ENCODE results near the gene SH2D1B. TPM values are rescaled to one million over a fixed set of nuclear protein-coding genes. Genes with fewer than 3 reads are reported as not detected.
"Not testable (repeated sequence)": the region's sequence is repeated elsewhere in the genome, so short reads cannot be mapped to it uniquely, and the experiment has no call there.

The SH2D1B gene
- not detected for polyA plus RNA-seq (2012; ENCODE audit: low read depth, missing spikeins)

DNA sequence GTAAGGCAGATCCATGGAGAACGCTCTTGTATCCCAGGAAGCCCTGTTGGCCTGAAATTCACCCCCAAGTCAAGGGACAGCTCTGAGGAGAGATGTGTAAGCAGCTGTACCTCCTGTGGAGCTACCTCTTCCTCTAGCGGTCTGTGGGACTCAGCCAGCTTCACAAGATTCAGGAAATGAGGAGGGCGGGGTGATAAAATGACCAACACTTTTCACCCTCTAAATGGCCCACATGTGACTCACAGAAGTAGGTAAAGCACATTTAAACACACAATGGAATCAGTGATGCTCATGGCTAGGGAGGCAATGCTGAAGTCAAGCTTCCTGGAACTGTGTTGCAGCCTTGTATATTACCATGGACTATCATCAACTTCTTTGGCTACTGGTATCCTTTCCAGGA, at the start of gene SH2D1B:
Gene SH2D1B (minus strand): TSS at position 135 of the 400 bp plus-strand sequence. CDS start 120 bp downstream, at position 15.
- no peak for TF ChIP-seq POLR2AphosphoS5 (IDR thresholded peaks at IDR 0.05; ENCODE audit: low read depth, low read length)
- TF ChIP-seq PAX5 (IDR thresholded peaks at IDR 0.05; ENCODE audit: insufficient read depth, low read length, severe bottlenecking): no peak
- TF ChIP-seq POLR2A (IDR thresholded peaks at IDR 0.05; ENCODE audit: low read depth, low read length): no peak
- TF ChIP-seq SPI1 (IDR thresholded peaks at IDR 0.05; ENCODE audit: low read depth, low read length): no peak
- no peak for TF ChIP-seq POU2F2 (IDR thresholded peaks at IDR 0.05; ENCODE audit: low read depth, low read length)
- no peak for TF ChIP-seq TAF1 (IDR thresholded peaks at IDR 0.05; ENCODE audit: low read depth, low read length)

DNA sequence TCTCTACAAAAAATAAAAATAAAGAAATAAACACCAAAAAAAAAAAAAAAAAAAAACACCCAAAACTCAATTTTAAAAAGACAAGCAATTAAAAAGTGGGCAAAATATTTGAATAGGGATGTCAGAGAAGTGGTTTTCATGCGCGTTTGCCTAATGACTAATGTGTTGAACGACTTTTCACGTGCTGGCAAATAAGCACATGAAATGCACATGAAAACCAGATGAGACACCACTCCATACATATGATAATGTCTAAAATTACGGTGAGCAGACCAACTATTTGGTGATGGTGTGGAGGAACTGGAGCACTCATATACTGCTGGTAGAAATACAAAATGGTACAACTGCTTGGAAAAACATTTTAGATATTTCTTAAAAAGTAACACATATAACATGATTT, 46.3 kb upstream of the SH2D1B start:
- FAIRE-seq (no peak), DNase-seq (ENCODE audit: insufficient read length, low spot score) (no peak)
- no peak for TF ChIP-seq POLR2A (IDR thresholded peaks at IDR 0.05; ENCODE audit: low read depth, low read length)
- no peak for TF ChIP-seq POU2F2 (IDR thresholded peaks at IDR 0.05; ENCODE audit: low read depth, low read length)
- TF ChIP-seq PAX5 (IDR thresholded peaks at IDR 0.05; ENCODE audit: insufficient read depth, low read length, severe bottlenecking): no peak
- no peak for TF ChIP-seq SPI1 (IDR thresholded peaks at IDR 0.05; ENCODE audit: low read depth, low read length)
- no peak for TF ChIP-seq TAF1 (IDR thresholded peaks at IDR 0.05; ENCODE audit: low read depth, low read length)
- no peak for TF ChIP-seq POLR2AphosphoS5 (IDR thresholded peaks at IDR 0.05; ENCODE audit: low read depth, low read length)

More for the DNA sequence above, at the start of gene SH2D1B:
- FAIRE-seq (no peak), DNase-seq (ENCODE audit: insufficient read length, low spot score) (no peak)

DNA sequence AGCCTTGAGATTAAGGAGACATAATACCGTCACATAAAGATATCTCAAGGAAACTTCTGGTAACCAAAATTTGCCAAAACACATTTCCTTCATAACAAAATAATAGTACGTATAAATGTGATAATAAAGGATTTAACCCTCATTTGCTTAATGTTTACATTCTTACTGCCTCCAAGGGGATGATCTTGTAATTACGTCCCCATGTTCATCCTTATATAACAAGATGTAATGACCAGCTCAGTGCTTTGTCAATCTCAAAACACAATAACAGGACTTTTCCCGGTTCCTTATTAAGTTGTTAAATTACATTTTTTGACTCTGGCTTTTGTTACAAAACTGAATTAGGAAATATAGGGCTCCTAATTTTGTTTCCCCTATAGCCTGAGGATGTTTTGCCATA, 44.4 kb upstream of the SH2D1B start:
- TF ChIP-seq POU2F2 (IDR thresholded peaks at IDR 0.05; ENCODE audit: low read depth, low read length) (no peak), POLR2A (IDR thresholded peaks at IDR 0.05; ENCODE audit: low read depth, low read length) (no peak), SPI1 (IDR thresholded peaks at IDR 0.05; ENCODE audit: low read depth, low read length) (no peak), PAX5 (IDR thresholded peaks at IDR 0.05; ENCODE audit: insufficient read depth, low read length, severe bottlenecking) (no peak), POLR2AphosphoS5 (IDR thresholded peaks at IDR 0.05; ENCODE audit: low read depth, low read length) (no peak)
- DNase-seq (ENCODE audit: insufficient read length, low spot score): no peak
- FAIRE-seq: no peak

DNA sequence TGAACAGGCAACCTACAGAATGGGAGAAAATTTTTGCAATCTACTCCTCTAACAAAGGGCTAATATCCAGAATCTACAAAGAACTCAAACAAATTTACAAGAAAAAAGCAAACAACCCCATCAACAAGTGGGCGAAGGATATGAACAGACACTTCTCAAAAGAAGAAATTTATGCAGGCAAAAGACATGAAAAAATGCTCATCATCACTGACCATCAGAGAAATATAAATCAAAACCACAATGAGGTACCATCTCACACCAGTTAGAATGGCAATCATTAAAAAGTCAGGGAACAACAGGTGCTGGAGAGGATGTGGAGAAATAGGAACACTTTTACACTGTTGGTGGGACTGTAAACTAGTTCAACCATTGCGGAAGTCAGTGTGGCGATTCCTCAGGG, 42.4 kb upstream of the SH2D1B start:
- not testable (repeated sequence) for DNase-seq (ENCODE audit: insufficient read length, low spot score); FAIRE-seq

GRCh38 chr1:162446946-162447345, 35.0 kb upstream of the SH2D1B start:
- TF ChIP-seq POU2F2 (IDR thresholded peaks at IDR 0.05; ENCODE audit: low read depth, low read length) (no peak), POLR2AphosphoS5 (IDR thresholded peaks at IDR 0.05; ENCODE audit: low read depth, low read length) (no peak), POLR2A (IDR thresholded peaks at IDR 0.05; ENCODE audit: low read depth, low read length) (no peak), TAF1 (IDR thresholded peaks at IDR 0.05; ENCODE audit: low read depth, low read length) (no peak), SPI1 (IDR thresholded peaks at IDR 0.05; ENCODE audit: low read depth, low read length) (no peak), PAX5 (IDR thresholded peaks at IDR 0.05; ENCODE audit: insufficient read depth, low read length, severe bottlenecking) (no peak)
- DNase-seq (ENCODE audit: insufficient read length, low spot score) (no peak), FAIRE-seq (no peak)

GRCh38 chr1:162444903-162445302, 33.0 kb upstream of the SH2D1B start:
- FAIRE-seq (no peak), DNase-seq (ENCODE audit: insufficient read length, low spot score) (no peak)
- TF ChIP-seq POLR2AphosphoS5 (IDR thresholded peaks at IDR 0.05; ENCODE audit: low read depth, low read length) (no peak), TAF1 (IDR thresholded peaks at IDR 0.05; ENCODE audit: low read depth, low read length) (no peak), POLR2A (IDR thresholded peaks at IDR 0.05; ENCODE audit: low read depth, low read length) (no peak), POU2F2 (IDR thresholded peaks at IDR 0.05; ENCODE audit: low read depth, low read length) (no peak), SPI1 (IDR thresholded peaks at IDR 0.05; ENCODE audit: low read depth, low read length) (no peak), PAX5 (IDR thresholded peaks at IDR 0.05; ENCODE audit: insufficient read depth, low read length, severe bottlenecking) (no peak)

DNA sequence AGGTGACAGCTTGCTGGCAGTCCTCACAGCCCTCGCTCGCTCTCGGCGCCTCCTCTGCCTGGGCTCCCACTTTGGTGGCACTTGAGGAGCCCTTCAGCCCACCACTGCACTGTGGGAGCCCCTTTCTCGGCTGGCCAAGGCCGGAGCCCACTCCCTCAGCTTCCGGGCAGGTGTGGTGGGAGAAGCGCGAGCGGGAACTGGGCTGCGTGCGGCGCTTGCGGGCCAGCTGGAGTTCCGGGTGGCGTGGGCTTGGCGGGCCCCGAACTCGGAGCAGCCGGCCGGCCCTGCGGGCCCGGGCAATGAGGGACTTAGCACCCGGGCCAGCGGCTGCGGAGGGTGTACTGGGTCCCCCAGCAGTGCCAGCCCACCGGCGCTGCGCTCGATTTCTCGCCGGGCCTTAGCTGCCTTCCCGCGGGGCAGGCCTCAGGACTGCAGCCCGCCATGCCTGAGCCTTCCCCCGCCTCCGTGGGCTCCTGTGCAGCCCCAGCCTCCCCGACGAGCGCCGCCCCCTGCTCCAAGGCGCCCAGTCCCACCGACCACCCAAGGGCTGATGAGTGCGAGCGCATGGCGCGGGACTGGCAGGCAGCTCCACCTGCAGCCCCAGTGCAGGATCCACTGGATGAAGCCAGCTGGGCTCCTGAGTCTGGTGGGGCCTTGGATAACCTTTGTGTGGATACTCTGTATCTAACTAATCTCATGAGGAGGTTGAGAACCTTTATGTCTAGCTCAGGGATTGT, 21.2 kb upstream of the SH2D1B start:
- not testable (repeated sequence) for DNase-seq (ENCODE audit: insufficient read length, low spot score); FAIRE-seq

- TF ChIP-seq POU2F2 (IDR thresholded peaks at IDR 0.05; ENCODE audit: low read depth, low read length) (no peak), TAF1 (IDR thresholded peaks at IDR 0.05; ENCODE audit: low read depth, low read length) (no peak), POLR2A (IDR thresholded peaks at IDR 0.05; ENCODE audit: low read depth, low read length) (no peak), PAX5 (IDR thresholded peaks at IDR 0.05; ENCODE audit: insufficient read depth, low read length, severe bottlenecking) (no peak), SPI1 (IDR thresholded peaks at IDR 0.05; ENCODE audit: low read depth, low read length) (no peak), POLR2AphosphoS5 (IDR thresholded peaks at IDR 0.05; ENCODE audit: low read depth, low read length) (no peak)
- no peak for FAIRE-seq
- DNase-seq (ENCODE audit: insufficient read length, low spot score): no peak
Observed at GRCh38 chr1:162430583-162430982, 18.6 kb upstream of the SH2D1B start.

DNA sequence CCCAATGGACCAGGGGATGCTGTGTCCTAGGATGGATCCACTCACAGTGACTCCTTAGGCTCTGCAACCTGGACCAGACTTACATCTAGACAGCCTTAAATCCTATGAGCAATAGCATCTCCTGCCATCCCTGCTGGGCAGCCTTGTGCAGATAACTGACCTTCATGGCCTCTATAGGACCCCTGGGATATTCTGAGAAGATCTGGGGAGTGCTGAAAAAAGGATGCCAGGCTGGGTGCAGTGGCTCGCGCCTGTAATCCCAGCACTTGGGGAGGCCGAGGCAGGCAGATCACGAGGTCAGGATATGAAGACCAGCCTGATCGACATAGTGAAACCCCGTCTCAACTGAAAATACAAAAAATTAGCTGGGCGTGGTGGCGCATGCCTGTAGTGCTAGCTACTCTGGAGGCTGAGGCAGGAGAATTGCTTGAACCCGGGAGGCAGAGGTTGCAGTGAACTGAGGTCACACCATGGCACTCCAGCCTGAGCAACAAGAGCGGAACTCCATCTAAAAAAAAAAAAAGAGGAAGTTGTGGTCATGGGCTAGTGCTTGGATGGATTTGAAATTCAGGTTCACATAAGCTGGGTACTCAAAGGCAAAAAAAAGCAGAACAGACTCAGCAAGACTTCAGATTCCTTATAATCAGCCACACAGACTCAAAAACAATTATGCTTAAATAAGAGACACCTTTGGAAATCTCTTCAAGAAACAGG, 10.9 kb upstream of the SH2D1B start:
- FAIRE-seq: no peak
- TF ChIP-seq TAF1 (IDR thresholded peaks at IDR 0.05; ENCODE audit: low read depth, low read length) (no peak), SPI1 (IDR thresholded peaks at IDR 0.05; ENCODE audit: low read depth, low read length) (peak; percentile 24; the same call in 1 of the 2 replicates)
- DNase-seq (ENCODE audit: insufficient read length, low spot score): no peak

Data from GM12891 (cell line).